HCT116 (cell line): ENCODE measurements around the gene CACNA1C. TPM values are rescaled to one million over a fixed set of nuclear protein-coding genes. Genes with fewer than 3 reads are reported as not detected.

Experiments used
- ATAC-seq: fragments of 200-7000 bp; cut with Tn5 transposase; 2 replicates; pipeline ENCODE4 v1.9.1; 2020; ENCODE audit warnings: mild to moderate bottlenecking, moderate library complexity
- BruUV-seq: library from RNA; stranded (reverse); fragments of 400-500 nt; replicated peaks from 2 replicates; lab custom pipeline; 2021; lab: Mats Ljungman, UMichigan
- CTCF ChIA-PET: fragments of 300-600 bp; sonication (Branson Sonifier 250); formaldehyde crosslinking; loops from one replicate; lab custom pipeline; 2021; ENCODE audit warnings: antibody characterized with exemption; lab: Charles Lee
- POLR2A ChIA-PET: fragments of 300-600, 350-600 bp; sonication (Branson Sonifier 250); formaldehyde crosslinking; loops from one replicate; lab custom pipeline; 2021; ENCODE audit warnings: antibody characterized with exemption; lab: Charles Lee
- RAD21 ChIA-PET, 2 experiments: fragments of 300-600 bp; sonication (Branson Sonifier 250); formaldehyde crosslinking; loops; one replicate each; lab custom pipeline; 2023; ENCODE audit warnings: low total read pairs in 2 of 2; ENCODE audit not compliant: uncharacterized antibody in 2 of 2, unreplicated experiment in 2 of 2, low non-redundant PET in 1 of 2; lab: Charles Lee
- DNase-seq: peaks from one replicate; pipeline ENCODE4 v3.0.0-alpha.2; 2010; ENCODE audit warnings: low read depth, low spot score
- H2AFZ ChIP-seq: fragments of 200-600 bp; shearing (Covaris generic), sonication (generic); 2 replicates; pipeline ENCODE4 v1.6.1; 2017; ENCODE audit warnings: low read depth, mixed run types, mixed read lengths, antibody characterized with exemption, low read length; ENCODE audit not compliant: poor library complexity, severe bottlenecking
- H3K27ac ChIP-seq: 2 replicates; pipeline ENCODE4 v1.5.1; 2012; ENCODE audit warnings: low read depth, low read length
- H3K27me3 ChIP-seq: fragments of 200-600 bp; sonication (generic); 2 replicates; pipeline ENCODE4 v1.6.1; 2016; ENCODE audit warnings: mixed run types, low read length, mixed read lengths; ENCODE audit not compliant: insufficient read depth
- H3K36me3 ChIP-seq, 2 experiments: fragments of 200-500 bp in 1 of 2; fragments of 200-600 bp in 1 of 2; sonication (Bioruptor generic) in 1 of 2; sonication (generic) in 1 of 2; 2 replicates each; pipeline versions ENCODE4 v1.5.1 to v1.6.1; 2014 to 2016; ENCODE audit warnings: low read length in 2 of 2, inconsistent platforms in 1 of 2, mixed read lengths in 1 of 2, mixed run types in 1 of 2; ENCODE audit not compliant: insufficient read depth in 2 of 2, control insufficient read depth in 1 of 2
- H3K4me1 ChIP-seq, 2 experiments: fragments of 200-600 bp in 1 of 2; sonication (generic) in 1 of 2; 2 replicates each; pipeline versions ENCODE4 v1.5.1 to v1.6.1; 2012 to 2017; ENCODE audit warnings: low read length in 2 of 2, inconsistent platforms in 1 of 2, mild to moderate bottlenecking in 1 of 2, mixed read lengths in 1 of 2, mixed run types in 1 of 2, moderate library complexity in 1 of 2; ENCODE audit not compliant: insufficient read depth in 2 of 2, control insufficient read depth in 1 of 2
- H3K4me2 ChIP-seq: fragments of 200-600 bp; sonication (generic); 2 replicates; pipeline ENCODE4 v1.6.1; 2017; ENCODE audit warnings: mixed run types, low read length, mixed read lengths
- H3K4me3 ChIP-seq, 2 experiments: fragments of 200-600 bp in 1 of 2; sonication (generic) in 1 of 2; replicated peaks in 1 of 2; 2 replicates each; pipeline ENCODE4 v1.5.1; 2011 to 2016; ENCODE audit warnings: low read length in 2 of 2, control low read depth in 1 of 2, low read depth in 1 of 2, mild to moderate bottlenecking in 1 of 2, mixed read lengths in 1 of 2, mixed run types in 1 of 2
- H3K79me2 ChIP-seq: fragments of 200-600 bp; sonication (generic); 2 replicates; pipeline ENCODE4 v1.6.1; 2017; ENCODE audit warnings: mild to moderate bottlenecking, mixed run types, low read length, moderate library complexity, mixed read lengths; ENCODE audit not compliant: insufficient read depth
- H3K9ac ChIP-seq: fragments of 200-600 bp; sonication (generic); 2 replicates; pipeline ENCODE4 v1.6.1; 2016; ENCODE audit warnings: low read length, mixed read lengths
- H3K9me2 ChIP-seq: fragments of 200-600 bp; sonication (generic), shearing (Covaris generic); 2 replicates; pipeline ENCODE4 v1.6.1; 2017; ENCODE audit warnings: mixed run types, mild to moderate bottlenecking, moderate library complexity; ENCODE audit not compliant: insufficient read depth
- H3K9me3 ChIP-seq, 2 experiments: fragments of 200-500 bp in 1 of 2; fragments of 200-600 bp in 1 of 2; sonication (Bioruptor generic) in 1 of 2; sonication (generic) in 1 of 2; 2 replicates each; pipeline ENCODE4 v1.6.1; 2014 to 2017; ENCODE audit warnings: low read length in 2 of 2, mixed read lengths in 2 of 2, inconsistent platforms in 1 of 2, low read depth in 1 of 2, mild to moderate bottlenecking in 1 of 2, mixed run types in 1 of 2, moderate library complexity in 1 of 2; ENCODE audit not compliant: control insufficient read depth in 1 of 2, insufficient read depth in 1 of 2
- H4K20me1 ChIP-seq: fragments of 200-600 bp; sonication (generic), shearing (Covaris generic); 2 replicates; pipeline ENCODE4 v1.6.1; 2017; ENCODE audit warnings: mixed run types, mild to moderate bottlenecking, moderate library complexity; ENCODE audit not compliant: insufficient read depth
- ATF3 ChIP-seq: IDR thresholded peaks from 2 replicates; pipeline ENCODE4 v1.6.1; 2012
- CTCF ChIP-seq, 3 experiments: fragments of 200-600 bp in 1 of 3; sonication (generic) in 1 of 3; IDR thresholded peaks in 2 of 3; conservative IDR thresholded peaks in 1 of 3; 2 replicates each; pipeline ENCODE4 v1.5.1; 2012 to 2017; ENCODE audit warnings: low read depth in 2 of 3, low read length in 2 of 3, antibody characterized with exemption in 1 of 3, borderline replicate concordance in 1 of 3, control low read depth in 1 of 3, mild to moderate bottlenecking in 1 of 3, mixed read lengths in 1 of 3, mixed run types in 1 of 3, moderate library complexity in 1 of 3; ENCODE audit not compliant: insufficient read depth in 1 of 3
- ELF1 ChIP-seq: IDR thresholded peaks from 2 replicates; pipeline ENCODE4 v1.6.1; 2012; ENCODE audit warnings: low read depth, borderline replicate concordance
- EZH2phosphoT487 ChIP-seq: fragments of 200-600 bp; IDR thresholded peaks from 2 replicates; pipeline ENCODE4 v1.6.1; 2018; ENCODE audit warnings: antibody characterized with exemption, borderline replicate concordance
- FOSL1 ChIP-seq: IDR thresholded peaks from 2 replicates; pipeline ENCODE4 v1.6.1; 2012; ENCODE audit warnings: low read depth
- JUND ChIP-seq: IDR thresholded peaks from 2 replicates; pipeline ENCODE4 v1.6.1; 2012
- POLR2A ChIP-seq: IDR thresholded peaks from 2 replicates; pipeline ENCODE4 v1.7.0; 2011; ENCODE audit warnings: borderline replicate concordance; ENCODE audit not compliant: insufficient read depth, insufficient read length; ENCODE audit errors: extremely low read depth
- SIN3A ChIP-seq: IDR thresholded peaks from 2 replicates; pipeline ENCODE4 v1.6.1; 2012; ENCODE audit warnings: low read depth
- SP1 ChIP-seq: IDR thresholded peaks from 2 replicates; pipeline ENCODE4 v1.6.1; 2012; ENCODE audit warnings: low read depth
- SRF ChIP-seq: IDR thresholded peaks from 2 replicates; pipeline ENCODE4 v1.6.1; 2012; ENCODE audit warnings: low read depth
- TCF7L2 ChIP-seq: IDR thresholded peaks from 2 replicates; pipeline ENCODE4 v1.7.0; 2011; ENCODE audit warnings: borderline replicate concordance, inconsistent platforms; ENCODE audit not compliant: insufficient read depth, insufficient read length; ENCODE audit errors: extremely low read depth
- ZBTB33 ChIP-seq: IDR thresholded peaks from 2 replicates; pipeline ENCODE4 v1.6.1; 2011; ENCODE audit warnings: mild to moderate bottlenecking, low read length, moderate library complexity; ENCODE audit not compliant: insufficient replicate concordance; ENCODE audit errors: extremely low read depth
- ZNF274 ChIP-seq: fragments of 200-500 bp; sonication (Bioruptor generic); IDR thresholded peaks from 2 replicates; pipeline ENCODE4 v1.6.1; 2014; ENCODE audit warnings: mild to moderate bottlenecking, low read depth, low read length, inconsistent platforms
- intact Hi-C: fragments of 100-400 bp; cut with micrococcal nuclease; formaldehyde crosslinking; loops from 2 replicates; pipeline ENCODE4 v1.10.0; 2022
- total RNA-seq: library from RNA; stranded (reverse); gene quantifications from one replicate; pipeline ENCODE4 v1.2.1, GENCODE V29; 2021; ENCODE audit not compliant: unreplicated experiment

Gene CACNA1C
- total RNA-seq, 1 experiment from 2014 or later: 0.05 TPM

- DNase-seq (no peak), ATAC-seq (no peak)
- TF ChIP-seq POLR2A (no peak), ZBTB33 (no peak), JUND (no peak), EZH2phosphoT487 (no peak), ATF3 (no peak), SP1 (no peak), ZNF274 (no peak), SIN3A (no peak), TCF7L2 (no peak), ELF1 (no peak), FOSL1 (no peak), CTCF (IDR thresholded peaks at IDR 0.05 in 2 of 3, conservative IDR thresholded peaks at IDR 0.05 in 1 of 3; ENCODE audit: borderline replicate concordance in 1 of 3, insufficient read depth in 1 of 3, low read depth in 2 of 3, low read length in 2 of 3) (no peak), SRF (no peak)
- BruUV-seq: no TSS peak
- intact Hi-C loops: loop anchor here (2.0 to 10.0 kb wide), 2 partner anchors 299 to 489 kb away; no protein-coding TSS in a partner anchor
- Histone ChIP-seq H4K20me1 (no peaks in the 10 kb centered on the region), H3K27ac (no peak overlapping the region), H3K4me2 (no peak overlapping the region), H3K36me3 (no peaks in the 10 kb centered on the region), H2AFZ (no peak overlapping the region), H3K9ac (no peak overlapping the region), H3K79me2 (no peaks in the 10 kb centered on the region), H3K4me1 (peaks cover 0 to 6% of the 10 kb centered on the region in 2 experiments; a peak in 1 of 4 replicates), H3K4me3 (no peak overlapping the region), H3K9me3 (no peaks in the 10 kb centered on the region), H3K27me3 (no peaks in the 10 kb centered on the region), H3K9me2 (no peaks in the 10 kb centered on the region)
- POLR2A ChIA-PET: no interaction called here
- RAD21 ChIA-PET: no interaction called here
- CTCF ChIA-PET: no interaction called here
Observed at GRCh38 chr12:2285462-2285861, 232.7 kb downstream of the CACNA1C start.
